Cardiac septum (tissue), 1 donor: Measurements from ENCODE around the gene UNC93A. TPM values are rescaled to one million over a fixed set of nuclear protein-coding genes. Genes with fewer than 3 reads are reported as not detected.
"Not testable (repeated sequence)": the region's sequence is repeated elsewhere in the genome, so short reads cannot be mapped to it uniquely, and the experiment has no call there.

ENCODE experiments used
- DNase-seq: peaks from one replicate; pipeline ENCODE4 v3.0.0-alpha.2; 2020; ENCODE audit warnings: low spot score
- intact Hi-C: fragments of 100-400 bp; cut with DNase I; formaldehyde crosslinking; loops from one replicate; pipeline ENCODE4 v1.14.0; 2022
- total RNA-seq: library from RNA; stranded (reverse); fragmentation: NEBNext Ultra II Directional; extraction: Animal tissue kit (Norgen Biotek cat#: 25700); gene quantifications from one replicate; pipeline ENCODE4 v1.2.1, GENCODE V29; 2021
- donor health status: DM: no; HTN: no; CAD: no.

The UNC93A gene
- total RNA-seq, 1 donor from 2014 or later = not detected

GRCh38 chr6:167306401-167306998 lies 15.4 kb downstream of the UNC93A start:
- intact Hi-C loops = no loop called here
- DNase-seq = peak; percentile 66

GRCh38 chr6:167307342-167307955 lies 16.3 kb downstream of the UNC93A start:
- intact Hi-C loops = no loop called here
- no peak for DNase-seq

GRCh38 chr6:167308207-167308606 lies 17.1 kb downstream of the UNC93A start:
- DNase-seq = no peak
- intact Hi-C loops = no loop called here

DNA sequence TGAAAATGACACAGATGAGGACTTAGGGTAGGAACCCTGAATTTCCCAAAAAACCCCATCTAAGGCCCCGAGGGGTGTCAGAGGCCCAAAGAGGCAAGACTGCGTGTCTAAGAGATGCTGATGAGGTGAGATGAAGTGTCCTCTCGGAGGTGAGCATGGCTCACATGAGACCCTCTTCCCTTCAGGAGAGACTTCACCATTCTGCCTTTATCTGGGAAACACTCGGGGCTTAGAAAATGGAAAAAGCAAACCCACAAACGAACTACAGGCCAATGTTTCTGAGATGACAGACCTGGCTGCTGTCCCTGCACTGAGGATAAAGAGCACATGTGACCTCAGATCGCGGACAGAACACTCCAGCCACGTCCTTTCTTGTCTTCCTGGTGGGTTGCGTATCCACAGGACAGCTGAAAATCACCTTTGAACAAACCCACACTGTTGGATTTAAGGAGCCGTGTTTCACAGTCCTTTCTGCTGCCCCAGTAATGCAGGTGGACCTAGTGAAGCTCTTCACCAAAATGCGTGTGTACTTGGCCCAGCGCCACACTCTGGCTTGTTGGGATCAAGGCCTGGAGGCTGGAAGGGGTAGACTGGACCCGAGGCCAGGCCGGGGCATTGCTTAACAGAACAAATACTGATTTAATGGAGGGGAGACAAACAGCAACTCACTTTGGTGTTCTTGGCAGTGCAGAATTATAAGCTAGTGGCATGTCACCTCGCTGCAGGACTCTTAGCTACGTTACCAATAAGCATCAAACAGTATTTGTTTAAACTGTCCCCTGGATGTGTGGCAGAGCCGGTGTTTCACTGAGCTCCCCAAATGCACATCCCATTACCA lies 18.5 kb downstream of the UNC93A start:
- intact Hi-C loops, DNase-seq: not testable (repeated sequence)

DNA sequence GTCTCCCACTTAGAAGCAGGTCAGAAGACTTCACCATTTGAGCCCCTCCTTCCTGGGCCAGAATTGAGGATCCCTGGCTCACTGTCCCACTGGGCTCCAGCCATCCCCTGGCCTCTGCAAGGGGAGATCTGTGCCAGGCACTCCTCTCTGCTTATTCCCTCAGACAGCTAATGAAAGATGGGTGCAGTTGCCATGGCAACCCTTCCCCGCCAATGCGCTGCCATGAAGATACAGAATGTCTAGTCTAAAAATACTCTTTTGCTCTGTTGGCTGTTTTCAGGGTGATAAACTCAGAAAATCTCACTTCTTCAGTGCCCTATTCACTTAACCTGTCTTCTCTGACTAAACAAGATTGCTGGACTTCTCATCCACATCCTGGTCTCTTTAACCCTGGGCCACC lies 20.2 kb downstream of the UNC93A start:
- intact Hi-C loops = no loop called here
- DNase-seq = no peak

- intact Hi-C loops, DNase-seq: not testable (repeated sequence)
Measured at GRCh38 chr6:167311691-167312090, 20.6 kb downstream of the UNC93A start.

- intact Hi-C loops = no loop called here
Measured at GRCh38 chr6:167314180-167314821, 23.2 kb downstream of the UNC93A start.

DNA sequence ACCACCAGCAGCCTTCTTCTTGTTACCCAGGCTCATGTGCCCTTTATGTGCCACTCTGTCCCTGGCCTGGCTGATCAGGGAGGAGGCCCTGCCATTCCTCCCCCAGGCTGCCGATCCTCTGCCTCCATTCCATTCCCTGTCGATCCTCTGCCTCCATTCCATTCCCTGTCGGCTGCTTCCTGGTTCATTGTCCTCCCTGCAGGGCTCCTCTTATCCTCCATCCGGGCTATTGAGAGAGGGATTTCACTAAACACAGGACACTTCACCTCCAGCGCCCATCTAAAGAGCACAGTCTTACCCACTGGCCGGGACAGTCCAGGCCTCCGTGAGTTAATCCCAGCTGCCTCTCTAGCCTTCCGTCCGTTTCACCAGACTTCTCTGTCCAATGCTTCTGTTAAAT lies 26.1 kb downstream of the UNC93A start:
- no peak for DNase-seq
- intact Hi-C loops = no loop called here

More at GRCh38 chr6:167314180-167314821, 23.2 kb downstream of the UNC93A start:
- no peak for DNase-seq

- intact Hi-C loops = not testable (repeated sequence)
Measured at GRCh38 chr6:167318354-167318753, 27.2 kb downstream of the UNC93A start.

GRCh38 chr6:167318856-167319255 lies 27.7 kb downstream of the UNC93A start:
- intact Hi-C loops, DNase-seq: not testable (repeated sequence)

More at GRCh38 chr6:167318354-167318753, 27.2 kb downstream of the UNC93A start:
- DNase-seq = not testable (repeated sequence)

DNA sequence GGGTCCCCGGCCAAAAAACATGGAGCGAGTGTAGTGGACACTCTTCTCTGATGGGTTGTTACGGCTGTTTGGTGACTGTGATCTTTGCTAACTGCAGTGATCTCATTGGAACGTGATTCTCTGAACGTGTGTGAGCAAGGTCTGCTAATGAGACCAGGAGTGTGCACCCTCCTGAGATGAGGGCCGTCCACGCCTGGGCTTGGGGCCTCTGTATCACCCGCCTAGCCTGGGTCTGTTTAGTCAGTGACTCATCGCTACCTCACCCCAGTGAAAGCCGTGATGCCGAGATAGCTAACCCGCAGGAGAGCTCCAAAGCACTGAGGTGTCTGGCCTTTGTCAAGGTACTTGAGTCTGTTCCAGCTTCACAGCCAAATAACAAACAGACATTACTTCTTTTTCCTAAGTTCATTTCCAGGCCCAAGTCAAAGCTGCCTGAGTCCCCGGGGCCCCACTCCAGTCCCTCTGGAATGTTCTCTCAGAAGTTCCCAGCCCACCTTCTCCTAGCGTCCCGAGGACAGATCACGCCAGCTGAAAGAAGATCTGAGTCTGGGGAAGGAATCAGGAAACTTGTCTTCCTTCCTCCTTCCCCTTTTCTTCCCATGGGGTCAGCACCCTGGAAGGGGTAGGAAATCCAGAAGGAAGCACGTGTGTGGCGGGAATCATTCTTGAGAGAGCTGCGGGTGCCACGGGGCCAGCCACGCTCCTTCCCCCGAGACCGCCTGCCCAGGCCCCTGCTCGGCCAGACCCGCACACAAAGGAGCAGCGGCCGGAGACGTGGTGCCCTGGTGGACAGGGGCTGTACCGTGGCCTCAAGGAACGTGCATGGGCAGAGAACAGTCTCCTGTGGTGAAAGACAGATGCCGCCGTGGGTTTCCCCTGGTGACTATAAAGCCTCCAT lies 29.0 kb downstream of the UNC93A start:
- intact Hi-C loops, DNase-seq: not testable (repeated sequence)

- DNase-seq, intact Hi-C loops: not testable (repeated sequence)
Measured at GRCh38 chr6:167320754-167321056, 29.6 kb downstream of the UNC93A start.

DNA sequence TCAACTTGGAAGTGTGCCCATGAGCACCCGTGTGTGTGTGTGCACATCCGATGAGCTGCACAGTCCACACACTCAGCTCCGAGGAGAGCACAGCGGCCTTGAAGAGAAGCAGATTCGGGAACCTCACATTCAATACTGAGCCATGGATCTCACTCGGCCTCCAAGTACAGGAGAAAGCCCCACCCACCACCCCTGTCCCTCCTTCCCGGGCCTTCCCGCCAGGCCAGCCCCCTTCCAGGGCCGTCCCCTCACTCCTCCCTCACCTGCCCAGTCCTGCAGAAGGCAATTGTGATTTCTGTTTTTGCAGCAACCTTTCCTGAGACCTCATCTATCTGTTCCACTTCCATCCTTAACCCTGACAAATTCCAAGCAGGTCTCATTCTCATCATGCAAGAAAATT lies 30.1 kb downstream of the UNC93A start:
- DNase-seq, intact Hi-C loops: not testable (repeated sequence)

DNA sequence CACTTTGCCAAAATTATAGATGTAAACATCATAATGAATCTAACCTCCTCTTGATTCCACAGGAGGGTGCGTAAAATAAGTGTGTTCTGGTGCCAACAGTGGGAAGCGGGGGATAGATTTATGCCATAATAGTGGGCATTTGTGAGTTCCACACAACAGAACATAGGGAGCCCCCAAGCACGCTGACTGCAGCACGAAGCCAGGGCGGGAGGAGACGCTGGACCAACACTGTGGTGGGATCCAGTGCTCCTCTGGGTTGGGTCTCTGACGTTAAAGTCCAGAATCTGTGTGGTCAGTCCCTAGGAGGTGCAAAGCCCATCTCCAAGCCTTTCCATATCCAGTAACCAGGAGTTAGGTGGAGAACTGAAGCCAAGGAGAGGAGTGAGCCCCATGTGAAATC lies 32.0 kb downstream of the UNC93A start:
- intact Hi-C loops = no loop called here
- DNase-seq = no peak

DNA sequence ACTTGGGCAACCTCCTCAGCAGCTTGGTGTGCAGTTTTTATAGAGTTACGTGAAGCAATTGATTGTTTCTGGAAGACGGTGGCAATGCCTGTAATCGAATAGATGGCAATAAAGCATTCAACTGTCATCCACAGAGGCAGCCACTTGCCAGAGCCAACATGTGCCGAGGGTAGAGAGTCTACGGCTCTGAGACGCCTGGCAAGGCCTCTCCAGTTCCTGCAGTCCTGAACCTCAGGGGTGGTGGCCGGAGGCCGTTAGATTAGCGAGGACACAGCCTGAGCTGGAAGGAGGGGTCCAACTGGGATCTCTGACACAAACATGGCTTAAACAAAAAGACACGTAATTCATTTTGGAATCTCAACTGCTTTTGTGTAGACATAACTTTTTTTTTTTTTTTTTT lies 33.0 kb downstream of the UNC93A start:
- no peak for DNase-seq
- intact Hi-C loops = no loop called here

- intact Hi-C loops = no loop called here
Measured at GRCh38 chr6:167325766-167326165, 34.7 kb downstream of the UNC93A start.

GRCh38 chr6:167327391-167327790 lies 36.3 kb downstream of the UNC93A start:
- no peak for DNase-seq
- intact Hi-C loops = no loop called here

More at GRCh38 chr6:167325766-167326165, 34.7 kb downstream of the UNC93A start:
- no peak for DNase-seq

DNA sequence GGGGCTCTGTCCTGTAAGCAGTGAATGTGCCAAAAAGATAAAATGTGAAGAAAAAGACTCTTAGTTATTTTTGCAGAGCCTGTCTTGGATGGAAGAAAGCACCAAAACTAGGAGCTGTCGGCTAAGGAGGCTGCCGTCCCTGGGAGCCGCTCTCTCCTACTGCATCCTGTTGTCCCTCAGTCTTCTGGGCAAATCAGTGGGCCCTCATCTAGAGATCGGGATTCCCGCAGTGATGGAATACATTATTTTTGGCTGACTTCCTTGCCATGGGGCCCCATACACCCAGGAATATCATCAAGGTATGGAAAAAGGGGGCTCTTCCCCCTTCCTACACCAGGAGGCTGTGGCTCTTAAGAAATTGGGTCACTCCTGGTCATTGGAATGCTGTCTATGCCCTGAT lies 37.0 kb downstream of the UNC93A start:
- intact Hi-C loops = no loop called here

DNA sequence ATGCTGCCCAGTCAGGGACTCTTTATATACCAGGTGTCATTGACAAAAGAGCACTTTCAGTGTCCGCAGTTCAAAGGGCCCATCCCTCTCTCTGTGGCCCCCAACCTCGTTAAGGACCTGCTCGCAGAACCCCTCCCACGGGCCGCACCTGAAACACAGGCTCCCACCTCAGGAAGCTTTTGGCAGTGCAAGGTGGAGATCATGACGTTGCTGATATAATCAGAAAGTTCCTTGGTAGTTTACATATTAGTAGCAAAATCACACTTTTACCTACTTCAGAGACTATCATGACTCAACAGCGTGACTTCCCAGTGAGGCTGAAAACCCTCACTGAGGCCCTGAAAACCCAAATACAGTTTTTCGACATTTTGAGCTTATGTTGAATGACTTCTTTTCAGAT lies 37.9 kb downstream of the UNC93A start:
- intact Hi-C loops = no loop called here
- DNase-seq = no peak

More for the DNA sequence above, 37.0 kb downstream of the UNC93A start:
- no peak for DNase-seq
